ENCODE results near the gene SRGAP1. TPM values are rescaled to one million over a fixed set of nuclear protein-coding genes. Genes with fewer than 3 reads are reported as not detected.

Gene SRGAP1
- total and polyA plus RNA-seq, 2 of the 13 experiments (the other 11 are each of a cell fraction or from before 2014, with no cell fraction given) = 1.6 to 3.4 TPM

- TF ChIP-seq, protein P1, sequence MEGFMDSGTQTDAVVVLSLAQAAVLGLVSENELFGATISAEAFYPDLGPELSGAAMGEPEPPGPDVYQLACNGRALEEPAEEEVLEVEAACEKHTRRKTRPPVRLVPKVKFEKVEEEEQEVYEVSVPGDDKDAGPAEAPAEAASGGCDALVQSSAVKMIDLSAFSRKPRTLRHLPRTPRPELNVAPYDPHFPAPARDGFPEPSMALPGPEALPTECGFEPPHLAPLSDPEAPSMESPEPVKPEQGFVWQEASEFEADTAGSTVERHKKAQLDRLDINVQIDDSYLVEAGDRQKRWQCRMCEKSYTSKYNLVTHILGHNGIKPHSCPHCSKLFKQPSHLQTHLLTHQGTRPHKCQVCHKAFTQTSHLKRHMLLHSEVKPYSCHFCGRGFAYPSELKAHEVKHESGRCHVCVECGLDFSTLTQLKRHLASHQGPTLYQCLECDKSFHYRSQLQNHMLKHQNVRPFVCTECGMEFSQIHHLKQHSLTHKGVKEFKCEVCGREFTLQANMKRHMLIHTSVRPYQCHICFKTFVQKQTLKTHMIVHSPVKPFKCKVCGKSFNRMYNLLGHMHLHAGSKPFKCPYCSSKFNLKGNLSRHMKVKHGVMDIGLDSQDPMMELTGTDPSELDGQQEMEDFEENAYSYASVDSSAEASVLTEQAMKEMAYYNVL (CRISPR knock-in tag; IDR thresholded peaks at IDR 0.05; ENCODE audit: borderline replicate concordance) = no peak
Measured at GRCh38 chr12:64124511-64125197, 280.2 kb downstream of the SRGAP1 start (continued).

- no peaks in the 10 kb centered on the region for H3K27me3 ChIP-seq (ENCODE audit: control insufficient read depth in 1 of 2, insufficient read depth in 2 of 2, low read length in 2 of 2)
- no peak overlapping the region for H3K4me3 ChIP-seq (replicated peaks in 1 of 3; ENCODE audit: insufficient read depth in 1 of 3, low read depth in 2 of 3, low read length in 3 of 3)
- no peak overlapping the region for H3K9ac ChIP-seq (ENCODE audit: insufficient read depth, low read depth, low read length)
- in situ Hi-C loops (cut with HindIII; ENCODE audit: extremely low pct_ligation_motif_present, low pct_unique_long_range_greater_than_20kb) = no loop called here
- H4K20me1 ChIP-seq (ENCODE audit: insufficient read depth, low read length) = no peaks in the 10 kb centered on the region
- H2AFZ ChIP-seq (ENCODE audit: low read length) = no peak overlapping the region
- H3K4me2 ChIP-seq (ENCODE audit: low read depth, low read length) = no peak overlapping the region
- intact Hi-C loops (cut with micrococcal nuclease; ENCODE audit: unreplicated experiment) = no loop called here
- DNase-seq (ENCODE audit: low spot score) (no peak), FAIRE-seq (no peak), ATAC-seq (no peak)
- peaks cover 3 to 10% of the 10 kb centered on the region in 2 experiments; a peak in 3 of 5 replicates for H3K36me3 ChIP-seq (replicated peaks in 1 of 2; ENCODE audit: control insufficient read depth in 1 of 2, insufficient read depth in 2 of 2, low read length in 2 of 2)
- ChIA-PET CTCF (ENCODE audit: low intra/inter-chr PET ratio, low total read pairs) (no interaction called here), POLR2A (no interaction called here)
- peaks cover 6% of the 10 kb centered on the region; the same call in 1 of the 2 replicates for H3K4me1 ChIP-seq (ENCODE audit: insufficient read depth, low read length)
- 96% methylated on average over 6 of the region's 6 CpGs for WGBS (ENCODE audit: low lambda C conversion rate)
- H3K27ac ChIP-seq (ENCODE audit: extremely low read length, insufficient read depth, low read length) = no peak overlapping the region
- H3K9me3 ChIP-seq (ENCODE audit: low read length) = no peaks in the 10 kb centered on the region
- no peaks in the 10 kb centered on the region for H3K79me2 ChIP-seq (ENCODE audit: insufficient read depth, low read length)
- no TSS peak for BruUV-seq (replicated peaks)
- TF ChIP-seq JUNB (CRISPR knock-in tag; IDR thresholded peaks at IDR 0.05; ENCODE audit: borderline replicate concordance) (no peak), NFE2 (CRISPR knock-in tag; IDR thresholded peaks at IDR 0.05) (no peak), HNRNPL (IDR thresholded peaks at IDR 0.05; ENCODE audit: low read depth, low read length) (no peak), ZMYM3 (CRISPR knock-in tag; IDR thresholded peaks at IDR 0.05) (no peak), NR2F6 (IDR thresholded peaks at IDR 0.05) (no peak), NR2F6 (CRISPR knock-in tag; IDR thresholded peaks at IDR 0.05) (no peak), ZNF441 (CRISPR knock-in tag; IDR thresholded peaks at IDR 0.05; ENCODE audit: borderline replicate concordance) (no peak), ZNF292 (CRISPR knock-in tag; IDR thresholded peaks at IDR 0.05; ENCODE audit: borderline replicate concordance, low read depth) (no peak), GTF3A (CRISPR knock-in tag; conservative IDR thresholded peaks at IDR 0.05) (no peak)
- TF ChIP-seq, protein P2, sequence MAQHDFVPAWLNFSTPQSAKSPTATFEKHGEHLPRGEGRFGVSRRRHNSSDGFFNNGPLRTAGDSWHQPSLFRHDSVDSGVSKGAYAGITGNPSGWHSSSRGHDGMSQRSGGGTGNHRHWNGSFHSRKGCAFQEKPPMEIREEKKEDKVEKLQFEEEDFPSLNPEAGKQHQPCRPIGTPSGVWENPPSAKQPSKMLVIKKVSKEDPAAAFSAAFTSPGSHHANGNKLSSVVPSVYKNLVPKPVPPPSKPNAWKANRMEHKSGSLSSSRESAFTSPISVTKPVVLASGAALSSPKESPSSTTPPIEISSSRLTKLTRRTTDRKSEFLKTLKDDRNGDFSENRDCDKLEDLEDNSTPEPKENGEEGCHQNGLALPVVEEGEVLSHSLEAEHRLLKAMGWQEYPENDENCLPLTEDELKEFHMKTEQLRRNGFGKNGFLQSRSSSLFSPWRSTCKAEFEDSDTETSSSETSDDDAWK (CRISPR knock-in tag; IDR thresholded peaks at IDR 0.05) = no peak
- TF ChIP-seq, protein P3, sequence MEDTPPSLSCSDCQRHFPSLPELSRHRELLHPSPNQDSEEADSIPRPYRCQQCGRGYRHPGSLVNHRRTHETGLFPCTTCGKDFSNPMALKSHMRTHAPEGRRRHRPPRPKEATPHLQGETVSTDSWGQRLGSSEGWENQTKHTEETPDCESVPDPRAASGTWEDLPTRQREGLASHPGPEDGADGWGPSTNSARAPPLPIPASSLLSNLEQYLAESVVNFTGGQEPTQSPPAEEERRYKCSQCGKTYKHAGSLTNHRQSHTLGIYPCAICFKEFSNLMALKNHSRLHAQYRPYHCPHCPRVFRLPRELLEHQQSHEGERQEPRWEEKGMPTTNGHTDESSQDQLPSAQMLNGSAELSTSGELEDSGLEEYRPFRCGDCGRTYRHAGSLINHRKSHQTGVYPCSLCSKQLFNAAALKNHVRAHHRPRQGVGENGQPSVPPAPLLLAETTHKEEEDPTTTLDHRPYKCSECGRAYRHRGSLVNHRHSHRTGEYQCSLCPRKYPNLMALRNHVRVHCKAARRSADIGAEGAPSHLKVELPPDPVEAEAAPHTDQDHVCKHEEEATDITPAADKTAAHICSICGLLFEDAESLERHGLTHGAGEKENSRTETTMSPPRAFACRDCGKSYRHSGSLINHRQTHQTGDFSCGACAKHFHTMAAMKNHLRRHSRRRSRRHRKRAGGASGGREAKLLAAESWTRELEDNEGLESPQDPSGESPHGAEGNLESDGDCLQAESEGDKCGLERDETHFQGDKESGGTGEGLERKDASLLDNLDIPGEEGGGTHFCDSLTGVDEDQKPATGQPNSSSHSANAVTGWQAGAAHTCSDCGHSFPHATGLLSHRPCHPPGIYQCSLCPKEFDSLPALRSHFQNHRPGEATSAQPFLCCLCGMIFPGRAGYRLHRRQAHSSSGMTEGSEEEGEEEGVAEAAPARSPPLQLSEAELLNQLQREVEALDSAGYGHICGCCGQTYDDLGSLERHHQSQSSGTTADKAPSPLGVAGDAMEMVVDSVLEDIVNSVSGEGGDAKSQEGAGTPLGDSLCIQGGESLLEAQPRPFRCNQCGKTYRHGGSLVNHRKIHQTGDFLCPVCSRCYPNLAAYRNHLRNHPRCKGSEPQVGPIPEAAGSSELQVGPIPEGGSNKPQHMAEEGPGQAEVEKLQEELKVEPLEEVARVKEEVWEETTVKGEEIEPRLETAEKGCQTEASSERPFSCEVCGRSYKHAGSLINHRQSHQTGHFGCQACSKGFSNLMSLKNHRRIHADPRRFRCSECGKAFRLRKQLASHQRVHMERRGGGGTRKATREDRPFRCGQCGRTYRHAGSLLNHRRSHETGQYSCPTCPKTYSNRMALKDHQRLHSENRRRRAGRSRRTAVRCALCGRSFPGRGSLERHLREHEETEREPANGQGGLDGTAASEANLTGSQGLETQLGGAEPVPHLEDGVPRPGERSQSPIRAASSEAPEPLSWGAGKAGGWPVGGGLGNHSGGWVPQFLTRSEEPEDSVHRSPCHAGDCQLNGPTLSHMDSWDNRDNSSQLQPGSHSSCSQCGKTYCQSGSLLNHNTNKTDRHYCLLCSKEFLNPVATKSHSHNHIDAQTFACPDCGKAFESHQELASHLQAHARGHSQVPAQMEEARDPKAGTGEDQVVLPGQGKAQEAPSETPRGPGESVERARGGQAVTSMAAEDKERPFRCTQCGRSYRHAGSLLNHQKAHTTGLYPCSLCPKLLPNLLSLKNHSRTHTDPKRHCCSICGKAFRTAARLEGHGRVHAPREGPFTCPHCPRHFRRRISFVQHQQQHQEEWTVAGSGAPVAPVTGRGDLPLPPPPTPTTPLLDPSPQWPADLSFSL (CRISPR knock-in tag; IDR thresholded peaks at IDR 0.05) = no peak
Measured at GRCh38 chr12:64125913-64126312, 281.4 kb downstream of the SRGAP1 start.
